Gastroesophageal sphincter (tissue), 4 donors: Measurements from ENCODE around the gene ZSWIM6. TPM values are rescaled to one million over a fixed set of nuclear protein-coding genes. Genes with fewer than 3 reads are reported as not detected.

Experiments used
- ATAC-seq: fragments of 150-250 bp; one replicate; pipeline ENCODE4 v1.9.1; 2016; ENCODE audit warnings: mild to moderate bottlenecking, moderate library complexity
- H3K27ac ChIP-seq, 4 donors: fragments of 200-600 bp; sonication (generic) in 3 of 4; 1 replicate in 3 of 4; 2 replicates in 1 of 4; pipeline ENCODE4 v1.5.1; 2016 to 2019
- H3K27me3 ChIP-seq: fragments of 200-600 bp; sonication (generic); one replicate; pipeline ENCODE4 v1.5.1; 2019
- H3K36me3 ChIP-seq, 2 donors: fragments of 200-600 bp; sonication (generic); one replicate each; pipeline ENCODE4 v1.5.1; 2019; ENCODE audit warnings: control low read depth in 1 of 2
- H3K4me1 ChIP-seq, 3 donors: fragments of 200-600 bp; sonication (generic); 1 replicate in 2 of 3; 2 replicates in 1 of 3; pipeline ENCODE4 v1.5.1; 2016 to 2019; ENCODE audit warnings: control low read depth in 2 of 3
- H3K4me3 ChIP-seq, 2 donors: fragments of 200-600 bp; sonication (generic); one replicate each; pipeline ENCODE4 v1.5.1; 2019; ENCODE audit warnings: mild to moderate bottlenecking in 1 of 2, moderate library complexity in 1 of 2
- H3K9me3 ChIP-seq, 3 donors: fragments of 200-600 bp; sonication (generic); one replicate each; pipeline ENCODE4 v1.5.1; 2017 to 2019; ENCODE audit warnings: control low read depth in 2 of 3
- CTCF ChIP-seq, 4 experiments: fragments of 200-600 bp in 2 of 4; fragments of 450-650 bp in 2 of 4; sonication (generic) in 1 of 4; IDR thresholded peaks; one replicate each; pipeline ENCODE4 v1.5.1; 2017 to 2019; ENCODE audit warnings: antibody characterized with exemption in 4 of 4, mild to moderate bottlenecking in 2 of 4, moderate library complexity in 2 of 4
- EP300 ChIP-seq: sonication (generic); formaldehyde crosslinking; IDR thresholded peaks from one replicate; pipeline ENCODE4 v1.6.1; 2017; ENCODE audit warnings: antibody characterized with exemption, mild to moderate bottlenecking
- POLR2A ChIP-seq, 2 donors: fragments of 450-650 bp; IDR thresholded peaks; one replicate each; pipeline ENCODE4 v1.6.1; 2017; ENCODE audit warnings: antibody characterized with exemption in 2 of 2, mild to moderate bottlenecking in 2 of 2, moderate library complexity in 1 of 2
- POLR2AphosphoS5 ChIP-seq: sonication (generic); formaldehyde crosslinking; IDR thresholded peaks from one replicate; pipeline ENCODE4 v1.6.1; 2017; ENCODE audit warnings: antibody characterized with exemption
- WGBS, 2 donors: methylation state at CpG; one replicate each; pipeline ENCODE4 v1.1.5; 2018; ENCODE audit warnings: low coverage in 1 of 2; 5-methylcytosine and 5-hydroxymethylcytosine counted together
- total RNA-seq, 4 donors: library from RNA; depleted of rRNA; stranded (reverse); fragments of >200 nt; gene quantifications; one replicate each; pipeline ENCODE4 v1.1.0, GENCODE V29; 2016

Gene ZSWIM6
- total RNA-seq, 4 donors from 2014 or later, result 8.9 to 20.9 (median 12.3) TPM

- Histone ChIP-seq H3K4me3 (no peak overlapping the region), H3K9me3 (no peaks in the 10 kb centered on the region), H3K36me3 (no peaks in the 10 kb centered on the region), H3K27ac (no peak overlapping the region), H3K27me3 (no peaks in the 10 kb centered on the region), H3K4me1 (peaks cover 0 to 16% (median 0%) of the 10 kb centered on the region in 3 donors)
- no peak for ATAC-seq
- TF ChIP-seq EP300 (no peak), CTCF (IDR thresholded peaks at IDR 0.05) (no peak), POLR2AphosphoS5 (no peak), POLR2A (IDR thresholded peaks at IDR 0.05) (no peak)
These were observed 173.2 kb downstream of the ZSWIM6 start for GRCh38 chr5:61505281-61505680.

GRCh38 chr5:61507232-61507631 lies 175.2 kb downstream of the ZSWIM6 start:
- Histone ChIP-seq H3K36me3 (no peaks in the 10 kb centered on the region), H3K9me3 (no peaks in the 10 kb centered on the region), H3K4me1 (peaks cover 0 to 16% (median 0%) of the 10 kb centered on the region in 3 donors), H3K27me3 (no peaks in the 10 kb centered on the region), H3K27ac (no peak overlapping the region), H3K4me3 (no peak overlapping the region)
- ATAC-seq, result no peak
- TF ChIP-seq POLR2A (IDR thresholded peaks at IDR 0.05) (no peak), CTCF (IDR thresholded peaks at IDR 0.05) (no peak), EP300 (no peak), POLR2AphosphoS5 (no peak)

- no peak overlapping the region for H3K4me3 ChIP-seq
- no peak overlapping the region for H3K27ac ChIP-seq
- no peak for ATAC-seq
- 100% methylated on average over 2 of the region's 2 CpGs; no CpG with 5 or more reads in 1 of the 2 donors for WGBS, 2 donors
- H3K4me1 ChIP-seq, result no peaks in the 10 kb centered on the region
- no peaks in the 10 kb centered on the region for H3K27me3 ChIP-seq
- H3K36me3 ChIP-seq, result no peaks in the 10 kb centered on the region
- TF ChIP-seq EP300, result no peak
- no peak for TF ChIP-seq POLR2AphosphoS5
- TF ChIP-seq CTCF (IDR thresholded peaks at IDR 0.05), result no peak
- TF ChIP-seq POLR2A (IDR thresholded peaks at IDR 0.05), result no peak
- H3K9me3 ChIP-seq, result peaks cover 0 to 7% (median 0%) of the 10 kb centered on the region in 3 donors
These were observed 184.9 kb downstream of the ZSWIM6 start for GRCh38 chr5:61516946-61517345.

- Histone ChIP-seq H3K4me3 (no peak overlapping the region), H3K4me1 (no peaks in the 10 kb centered on the region), H3K27ac (no peak overlapping the region), H3K36me3 (peaks cover 0 to under 1% of the 10 kb centered on the region in 2 donors), H3K9me3 (peaks cover 0 to 7% (median 0%) of the 10 kb centered on the region in 3 donors), H3K27me3 (no peaks in the 10 kb centered on the region)
- TF ChIP-seq POLR2A (IDR thresholded peaks at IDR 0.05) (no peak), EP300 (no peak), CTCF (IDR thresholded peaks at IDR 0.05) (no peak), POLR2AphosphoS5 (no peak)
- no peak for ATAC-seq
- WGBS, 2 donors, result 69 to 78% methylated on average over 7 of the region's 7 CpGs
These were observed 187.7 kb downstream of the ZSWIM6 start for GRCh38 chr5:61519728-61520277.

- no peak for ATAC-seq
- Histone ChIP-seq H3K27ac (no peak overlapping the region), H3K4me3 (no peak overlapping the region), H3K9me3 (no peaks in the 10 kb centered on the region), H3K4me1 (no peaks in the 10 kb centered on the region), H3K36me3 (peaks cover 0 to 19% of the 10 kb centered on the region in 2 donors), H3K27me3 (no peaks in the 10 kb centered on the region)
- TF ChIP-seq CTCF (IDR thresholded peaks at IDR 0.05), result no peak
- no peak for TF ChIP-seq POLR2A (IDR thresholded peaks at IDR 0.05)
- no peak for TF ChIP-seq POLR2AphosphoS5
- no peak for TF ChIP-seq EP300
- WGBS, 2 donors, result 80 to 89% methylated on average over 1 to 2 of the region's 2 CpGs
These were observed 191.0 kb downstream of the ZSWIM6 start for GRCh38 chr5:61523073-61523472.
